Brain microvascular endothelial cell (primary cell): ENCODE data around the gene KRT15.

Experiments used
- DNase-seq: peaks from one replicate; pipeline ENCODE4 v3.0.0-alpha.2; 2020
- H3K27ac ChIP-seq: fragments of 250-450 bp; sonication (Bioruptor Pico); 2 replicates; pipeline ENCODE4 v1.5.1; 2020; ENCODE audit warnings: mild to moderate bottlenecking, moderate library complexity
- H3K27me3 ChIP-seq: fragments of 250-450 bp; sonication (Bioruptor Pico); replicated peaks from 2 replicates; pipeline ENCODE4 v1.5.1; 2020; ENCODE audit warnings: mild to moderate bottlenecking
- H3K36me3 ChIP-seq: fragments of 250-450 bp; sonication (Bioruptor Pico); replicated peaks from 2 replicates; pipeline ENCODE4 v1.5.1; 2020; ENCODE audit warnings: mild to moderate bottlenecking
- H3K4me3 ChIP-seq: 2 replicates; pipeline ENCODE4 v1.5.1; 2011; ENCODE audit warnings: low read depth, mild to moderate bottlenecking, control low read depth, low read length, moderate library complexity
- in situ Hi-C: cut with HindIII; loops from 2 replicates; pipeline ENCODE4 v1.10.0; 2017; ENCODE audit warnings: low sequenced_read_pairs, low pct_ligation_motif_present
- TF ChIP-seq, protein P1 (sequence below): IDR thresholded peaks from 2 replicates; pipeline ENCODE4 v1.5.1; 2011; ENCODE audit warnings: low read depth, mild to moderate bottlenecking, moderate library complexity, low read length, control low read depth, inconsistent platforms; ENCODE audit errors: missing control alignments

KRT15 gene

DNA sequence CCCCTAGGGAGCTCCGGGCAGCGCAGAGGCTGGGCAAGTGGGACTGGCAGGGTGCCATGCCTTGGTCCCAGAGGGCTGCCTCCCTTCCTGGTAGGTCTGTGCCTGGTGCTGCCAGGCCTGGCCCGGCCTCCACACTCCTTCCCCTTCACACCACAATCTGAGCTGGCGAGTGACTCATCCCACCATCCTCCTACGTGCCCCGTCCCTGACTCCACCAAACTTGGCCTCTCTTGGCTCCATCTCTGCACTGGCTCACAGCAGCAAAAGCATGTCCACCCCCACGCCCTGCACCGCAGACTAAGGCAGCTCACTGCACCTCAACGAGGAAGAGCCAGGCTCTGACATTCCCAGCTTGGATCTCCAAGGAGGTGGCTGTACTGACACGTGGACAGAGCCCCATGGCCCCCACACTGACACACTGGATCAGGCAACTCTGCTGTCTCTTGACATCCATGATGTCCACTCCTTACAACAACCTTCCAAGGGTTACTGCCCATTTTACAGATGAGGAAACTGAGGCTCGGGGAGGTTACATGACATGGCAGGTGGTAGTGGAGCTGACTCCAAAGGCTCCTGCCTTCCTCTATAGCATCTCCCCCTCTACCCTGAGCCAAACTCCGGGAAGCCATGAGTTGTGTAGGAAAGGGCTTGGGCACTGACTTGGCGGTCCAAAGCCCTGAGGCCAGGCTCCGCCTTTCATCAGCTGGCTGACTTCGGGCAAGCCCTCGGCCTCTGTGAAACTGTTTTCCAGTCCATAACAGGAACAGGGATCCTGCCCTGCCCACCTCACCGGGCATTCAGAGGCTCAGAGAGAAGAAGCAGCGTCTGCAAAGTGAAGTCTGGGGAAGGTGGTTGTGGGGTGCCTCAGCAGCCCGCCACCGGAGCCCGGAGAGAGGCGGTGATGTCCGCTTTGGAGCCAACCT lies 29.5 kb upstream of the KRT15 start:
- Histone ChIP-seq H3K27ac (peak overlapping the region; percentile 71), H3K36me3 (no peaks in the 10 kb centered on the region), H3K4me3 (peak overlapping the region; percentile 15), H3K27me3 (no peaks in the 10 kb centered on the region)
- in situ Hi-C loops: no loop called here
- DNase-seq: peak; percentile 95
- TF ChIP-seq, protein P1, sequence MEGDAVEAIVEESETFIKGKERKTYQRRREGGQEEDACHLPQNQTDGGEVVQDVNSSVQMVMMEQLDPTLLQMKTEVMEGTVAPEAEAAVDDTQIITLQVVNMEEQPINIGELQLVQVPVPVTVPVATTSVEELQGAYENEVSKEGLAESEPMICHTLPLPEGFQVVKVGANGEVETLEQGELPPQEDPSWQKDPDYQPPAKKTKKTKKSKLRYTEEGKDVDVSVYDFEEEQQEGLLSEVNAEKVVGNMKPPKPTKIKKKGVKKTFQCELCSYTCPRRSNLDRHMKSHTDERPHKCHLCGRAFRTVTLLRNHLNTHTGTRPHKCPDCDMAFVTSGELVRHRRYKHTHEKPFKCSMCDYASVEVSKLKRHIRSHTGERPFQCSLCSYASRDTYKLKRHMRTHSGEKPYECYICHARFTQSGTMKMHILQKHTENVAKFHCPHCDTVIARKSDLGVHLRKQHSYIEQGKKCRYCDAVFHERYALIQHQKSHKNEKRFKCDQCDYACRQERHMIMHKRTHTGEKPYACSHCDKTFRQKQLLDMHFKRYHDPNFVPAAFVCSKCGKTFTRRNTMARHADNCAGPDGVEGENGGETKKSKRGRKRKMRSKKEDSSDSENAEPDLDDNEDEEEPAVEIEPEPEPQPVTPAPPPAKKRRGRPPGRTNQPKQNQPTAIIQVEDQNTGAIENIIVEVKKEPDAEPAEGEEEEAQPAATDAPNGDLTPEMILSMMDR: no peak

DNA sequence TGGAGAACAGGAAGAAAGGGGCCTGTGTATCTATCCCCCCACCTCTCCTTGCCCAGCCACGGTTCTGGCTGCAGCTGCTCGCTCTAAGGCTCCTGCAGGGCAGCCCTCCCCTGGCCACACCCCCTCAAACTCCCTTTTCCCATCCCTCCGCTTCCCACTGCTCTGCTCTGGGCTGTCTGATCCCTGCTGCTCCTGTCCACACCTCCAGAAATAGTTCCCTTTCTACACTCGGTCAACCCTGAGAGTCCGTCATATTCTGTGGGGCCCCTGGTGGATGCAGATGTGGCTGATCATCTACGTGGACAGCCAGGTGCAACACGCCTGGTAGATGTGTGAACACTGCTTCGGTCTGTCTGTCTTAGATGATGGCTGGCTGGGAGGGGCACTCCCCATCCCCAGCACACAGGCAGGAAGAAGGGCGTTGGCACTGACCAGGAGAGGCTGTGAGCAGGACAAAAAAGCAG lies 28.7 kb upstream of the KRT15 start:
- peak overlapping the region; percentile 71 for H3K27ac ChIP-seq
- TF ChIP-seq, protein P1: no peak
- H3K4me3 ChIP-seq: no peak overlapping the region
- H3K36me3 ChIP-seq: no peaks in the 10 kb centered on the region
- DNase-seq: no peak
- H3K27me3 ChIP-seq: no peaks in the 10 kb centered on the region
- in situ Hi-C loops: no loop called here

DNA sequence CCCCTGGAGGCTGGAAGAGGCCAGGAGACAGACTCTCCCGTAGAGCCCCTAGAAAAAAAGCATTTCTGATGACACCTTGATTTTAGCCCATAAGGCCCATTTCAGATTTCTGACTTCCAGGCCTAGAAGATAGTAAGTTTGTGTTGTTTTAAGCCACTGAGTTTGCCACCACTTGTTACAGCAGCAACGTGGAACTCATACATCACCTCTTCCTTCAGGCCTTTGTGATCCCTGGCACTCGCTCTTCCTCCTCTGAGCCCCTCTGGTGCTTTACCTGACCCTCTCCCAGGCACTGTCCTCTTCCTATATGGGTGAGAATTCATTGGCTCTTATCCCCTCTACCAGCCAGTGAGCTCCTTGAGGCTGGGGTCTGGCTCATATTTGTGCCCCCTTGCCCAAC lies 28.1 kb upstream of the KRT15 start:
- in situ Hi-C loops: no loop called here
- DNase-seq: no peak
- no peaks in the 10 kb centered on the region for H3K27me3 ChIP-seq
- TF ChIP-seq, protein P1: no peak
- H3K4me3 ChIP-seq: no peak overlapping the region
- H3K27ac ChIP-seq: no peak overlapping the region
- H3K36me3 ChIP-seq: no peaks in the 10 kb centered on the region

DNA sequence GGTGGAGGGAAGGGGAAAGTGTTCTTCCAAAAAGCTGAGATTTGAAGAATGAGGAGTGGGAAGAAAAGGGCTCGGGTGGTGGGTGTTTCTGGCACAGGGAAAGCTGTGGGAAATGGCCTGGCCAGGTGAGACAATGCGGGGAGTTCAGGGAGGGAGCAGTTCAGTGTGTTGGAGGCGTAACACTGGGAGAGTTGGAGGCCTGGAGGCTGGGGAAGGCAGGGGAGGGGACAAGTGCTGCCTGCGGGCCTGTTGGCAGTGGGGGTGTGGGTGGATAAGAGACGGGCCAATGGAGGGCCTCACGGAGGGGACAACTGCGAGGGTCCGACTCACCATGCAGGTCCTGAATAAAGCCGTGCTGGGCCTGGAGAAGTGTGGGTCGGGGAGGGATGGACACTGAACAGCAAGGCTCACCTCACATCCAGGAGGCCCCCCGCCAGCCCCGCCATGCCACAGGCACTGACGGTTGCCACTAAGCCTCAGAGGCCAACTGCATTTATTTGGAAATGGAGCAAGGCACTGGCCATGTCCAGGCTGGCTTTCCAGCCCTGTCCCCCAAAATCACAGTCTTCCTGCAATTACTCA lies 27.2 kb upstream of the KRT15 start:
- Histone ChIP-seq H3K27ac (no peak overlapping the region), H3K4me3 (no peak overlapping the region), H3K27me3 (no peaks in the 10 kb centered on the region), H3K36me3 (no peaks in the 10 kb centered on the region)
- in situ Hi-C loops: no loop called here
- TF ChIP-seq, protein P1: no peak
- no peak for DNase-seq

DNA sequence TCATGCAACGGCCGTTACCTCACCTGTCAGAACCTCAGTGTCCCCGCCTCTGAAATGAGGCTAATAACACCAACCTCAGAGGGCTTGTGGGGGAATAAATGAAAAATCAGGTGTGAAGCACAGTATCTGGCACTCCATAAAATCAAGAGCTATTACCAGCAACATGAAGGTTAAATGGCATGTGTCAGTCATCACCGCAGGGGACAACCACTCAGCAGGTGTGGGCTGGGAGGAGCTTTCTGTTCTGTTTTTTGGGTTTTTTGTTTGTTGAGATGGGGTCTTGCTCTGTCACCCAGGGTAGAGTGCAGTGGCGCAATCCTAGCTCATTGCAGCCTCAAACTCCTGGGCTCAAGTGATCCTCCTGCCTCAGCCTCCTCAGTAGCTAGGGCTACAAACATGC lies 26.2 kb upstream of the KRT15 start:
- in situ Hi-C loops: no loop called here
- H3K27ac ChIP-seq: no peak overlapping the region
- no peaks in the 10 kb centered on the region for H3K36me3 ChIP-seq
- H3K4me3 ChIP-seq: no peak overlapping the region
- TF ChIP-seq, protein P1: no peak
- no peak for DNase-seq
- H3K27me3 ChIP-seq: no peaks in the 10 kb centered on the region
